Neuronal stem cell (in vitro differentiated cells): ENCODE results near the gene KPNA5.

Experiments
- DNase-seq: peaks from one replicate; pipeline ENCODE4 v3.0.0-alpha.2; 2013; ENCODE audit warnings: low spot score
- H2AFZ ChIP-seq: one replicate; pipeline ENCODE4 v1.6.1; 2013; ENCODE audit warnings: mild to moderate bottlenecking, low read length, inconsistent platforms
- H2AK5ac ChIP-seq: 2 replicates; pipeline ENCODE4 v1.6.1; 2013; ENCODE audit warnings: low read depth, mild to moderate bottlenecking, inconsistent platforms, low read length, moderate library complexity, mixed read lengths
- H2BK120ac ChIP-seq: 2 replicates; pipeline ENCODE4 v1.6.1; 2013; ENCODE audit warnings: low read depth, mild to moderate bottlenecking, inconsistent platforms, low read length, moderate library complexity, mixed read lengths
- H2BK12ac ChIP-seq: one replicate; pipeline ENCODE4 v1.6.1; 2013; ENCODE audit warnings: low read length, inconsistent platforms
- H2BK15ac ChIP-seq: 2 replicates; pipeline ENCODE4 v1.6.1; 2013; ENCODE audit warnings: mild to moderate bottlenecking, low read length, inconsistent platforms, mixed read lengths
- H2BK5ac ChIP-seq: one replicate; pipeline ENCODE4 v1.6.1; 2013; ENCODE audit warnings: inconsistent platforms, mild to moderate bottlenecking, low read length, moderate library complexity
- H3K14ac ChIP-seq: one replicate; pipeline ENCODE4 v1.6.1; 2013; ENCODE audit warnings: low read length, inconsistent platforms
- H3K18ac ChIP-seq: 2 replicates; pipeline ENCODE4 v1.6.1; 2013; ENCODE audit warnings: low read length, inconsistent platforms
- H3K23ac ChIP-seq: 2 replicates; pipeline ENCODE4 v1.6.1; 2013; ENCODE audit warnings: low read depth, mild to moderate bottlenecking, mixed read lengths, low read length, inconsistent platforms; ENCODE audit not compliant: poor library complexity
- H3K27ac ChIP-seq: replicated peaks from 3 replicates; pipeline ENCODE4 v1.5.1; 2013; ENCODE audit warnings: low read length, inconsistent platforms
- H3K27me3 ChIP-seq, 3 experiments: 2 replicates each; pipeline ENCODE4 v1.6.1; 2013; ENCODE audit warnings: low read length in 3 of 3, mild to moderate bottlenecking in 2 of 3, inconsistent platforms in 1 of 3, low read depth in 1 of 3, mixed read lengths in 1 of 3, moderate library complexity in 1 of 3; ENCODE audit not compliant: control insufficient read depth in 3 of 3, insufficient read depth in 3 of 3
- H3K36me3 ChIP-seq, 2 donors: replicated peaks in 1 of 2; 2 replicates each; pipeline ENCODE4 v1.6.1; 2013; ENCODE audit warnings: low read length in 2 of 2; ENCODE audit not compliant: control insufficient read depth in 2 of 2, insufficient read depth in 2 of 2
- H3K4ac ChIP-seq: 2 replicates; pipeline ENCODE4 v1.6.1; 2013; ENCODE audit warnings: inconsistent platforms, mild to moderate bottlenecking, low read length, moderate library complexity
- H3K4me1 ChIP-seq, 2 donors: 1 replicate in 1 of 2; 2 replicates in 1 of 2; pipeline ENCODE4 v1.6.1; 2013; ENCODE audit warnings: low read length in 2 of 2, low read depth in 1 of 2; ENCODE audit not compliant: control insufficient read depth in 2 of 2, insufficient read depth in 1 of 2
- H3K4me2 ChIP-seq: one replicate; pipeline ENCODE4 v1.6.1; 2013; ENCODE audit warnings: mild to moderate bottlenecking, low read length, inconsistent platforms; ENCODE audit not compliant: insufficient read depth, poor library complexity, severe bottlenecking
- H3K4me3 ChIP-seq, 2 donors: 2 replicates each; pipeline ENCODE4 v1.5.1; 2013; ENCODE audit warnings: low read length in 2 of 2, mild to moderate bottlenecking in 2 of 2, inconsistent platforms in 1 of 2, moderate library complexity in 1 of 2
- H3K79me1 ChIP-seq: one replicate; pipeline ENCODE4 v1.6.1; 2013; ENCODE audit warnings: low read depth, mild to moderate bottlenecking, inconsistent platforms, low read length, moderate library complexity
- H3K9ac ChIP-seq: one replicate; pipeline ENCODE4 v1.6.1; 2013; ENCODE audit warnings: mild to moderate bottlenecking, low read depth, low read length, inconsistent platforms; ENCODE audit not compliant: poor library complexity
- H3K9me3 ChIP-seq, 2 donors: replicated peaks in 1 of 2; 2 replicates each; pipeline versions ENCODE3 to v1.6.1; 2013; ENCODE audit warnings: low read length in 2 of 2, mild to moderate bottlenecking in 2 of 2, inconsistent platforms in 1 of 2, low read depth in 1 of 2, mixed read lengths in 1 of 2, moderate library complexity in 1 of 2; ENCODE audit not compliant: control insufficient read depth in 2 of 2, insufficient read depth in 1 of 2
- H4K8ac ChIP-seq: one replicate; pipeline ENCODE4 v1.6.1; 2013; ENCODE audit warnings: low read depth, mild to moderate bottlenecking, inconsistent platforms, low read length, moderate library complexity
- H4K91ac ChIP-seq: one replicate; pipeline ENCODE4 v1.6.1; 2013; ENCODE audit warnings: low read length, low read depth, mild to moderate bottlenecking, inconsistent platforms; ENCODE audit not compliant: poor library complexity
- WGBS, 2 donors: extraction: QIAGEN DNeasy Blood & Tissue Kit; methylation state at CpG; one replicate each; pipeline ENCODE4 v1.1.7; 2013; ENCODE audit warnings: missing lambda C conversion rate in 2 of 2, mixed read lengths in 1 of 2; ENCODE audit not compliant: insufficient read length in 2 of 2, insufficient replicate concordance in 1 of 2; ENCODE audit errors: extremely low coverage in 2 of 2; 5-methylcytosine and 5-hydroxymethylcytosine counted together

KPNA5 gene

GRCh38 chr6:116649129-116649528 is 31.9 kb upstream of the KPNA5 start:
- WGBS, 2 donors: 100% methylated on average over 2 of the region's 3 CpGs; no CpG with 5 or more reads in 1 of the 2 donors
- Histone ChIP-seq H3K4me1 (no peaks in the 10 kb centered on the region), H3K23ac (no peak overlapping the region), H2BK5ac (no peak overlapping the region), H3K4me3 (no peak overlapping the region), H3K18ac (no peak overlapping the region), H3K14ac (no peak overlapping the region), H4K8ac (no peak overlapping the region), H3K36me3 (peaks cover 0 to 56% of the 10 kb centered on the region in 2 donors), H2BK15ac (no peak overlapping the region), H3K27me3 (no peaks in the 10 kb centered on the region), H3K79me1 (no peaks in the 10 kb centered on the region), H2BK12ac (no peak overlapping the region), H3K4me2 (no peak overlapping the region), H4K91ac (no peak overlapping the region), H3K4ac (no peak overlapping the region), H3K9ac (no peak overlapping the region), H2AK5ac (no peak overlapping the region), H3K27ac (no peak overlapping the region), H2BK120ac (no peak overlapping the region), H2AFZ (no peak overlapping the region), H3K9me3 (no peaks in the 10 kb centered on the region)
- DNase-seq: no peak

DNA sequence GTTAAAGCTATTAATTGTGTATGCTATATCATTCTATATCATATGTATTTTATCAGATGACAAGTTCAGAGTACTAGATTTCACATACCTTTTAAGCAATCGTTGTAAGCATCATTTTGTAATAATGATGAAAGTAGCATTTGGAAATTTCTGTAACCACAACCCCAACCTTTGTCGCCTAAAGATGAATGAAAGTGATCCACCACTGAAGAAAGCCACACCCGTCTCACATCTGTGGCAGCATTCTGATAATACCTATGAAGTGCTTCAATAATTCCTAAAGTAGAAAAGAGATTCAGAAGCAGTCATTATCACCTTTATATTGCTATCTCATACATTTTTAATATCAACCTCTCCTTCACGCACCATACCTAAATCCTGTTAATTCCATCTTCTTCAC is 29.1 kb upstream of the KPNA5 start:
- Histone ChIP-seq H3K9ac (no peak overlapping the region), H3K18ac (no peak overlapping the region), H4K91ac (no peak overlapping the region), H3K4me1 (no peaks in the 10 kb centered on the region), H4K8ac (no peak overlapping the region), H3K27me3 (no peaks in the 10 kb centered on the region), H3K14ac (no peak overlapping the region), H3K27ac (no peak overlapping the region), H3K9me3 (no peaks in the 10 kb centered on the region), H3K4ac (no peak overlapping the region), H3K4me3 (no peak overlapping the region), H2AFZ (no peak overlapping the region), H2AK5ac (no peak overlapping the region), H3K4me2 (no peak overlapping the region), H2BK5ac (no peak overlapping the region), H3K23ac (no peak overlapping the region), H2BK15ac (no peak overlapping the region), H2BK12ac (no peak overlapping the region), H2BK120ac (no peak overlapping the region), H3K79me1 (no peaks in the 10 kb centered on the region), H3K36me3 (peaks cover 0 to 61% of the 10 kb centered on the region in 2 donors)
- DNase-seq: no peak
- 94 to 100% methylated on average over 1 of the region's 4 CpGs for WGBS, 2 donors

- H2BK5ac ChIP-seq: no peak overlapping the region
- no peaks in the 10 kb centered on the region for H3K27me3 ChIP-seq
- no peaks in the 10 kb centered on the region for H3K79me1 ChIP-seq
- H3K4me1 ChIP-seq: no peaks in the 10 kb centered on the region
- no peak overlapping the region for H2BK12ac ChIP-seq
- H2AFZ ChIP-seq: no peak overlapping the region
- H4K8ac ChIP-seq: no peak overlapping the region
- no peak for DNase-seq
- no peak overlapping the region for H3K9ac ChIP-seq
- no peak overlapping the region for H3K4me2 ChIP-seq
- H3K4ac ChIP-seq: no peak overlapping the region
- H2BK120ac ChIP-seq: no peak overlapping the region
- H2AK5ac ChIP-seq: no peak overlapping the region
- no peak overlapping the region for H3K14ac ChIP-seq
- H3K36me3 ChIP-seq: peaks cover 1 to 31% of the 10 kb centered on the region in 2 donors
- no peak overlapping the region for H3K18ac ChIP-seq
- H3K4me3 ChIP-seq: no peak overlapping the region
- H2BK15ac ChIP-seq: no peak overlapping the region
- H3K23ac ChIP-seq: no peak overlapping the region
- no peak overlapping the region for H4K91ac ChIP-seq
- H3K9me3 ChIP-seq: no peaks in the 10 kb centered on the region
- H3K27ac ChIP-seq: no peak overlapping the region
Observed at GRCh38 chr6:116661594-116661993, 19.4 kb upstream of the KPNA5 start.

- Histone ChIP-seq H3K14ac (no peak overlapping the region), H3K4ac (no peak overlapping the region), H3K4me1 (peaks cover 0 to 2% of the 10 kb centered on the region in 2 donors), H2BK12ac (no peak overlapping the region), H3K27me3 (no peaks in the 10 kb centered on the region), H2AK5ac (no peak overlapping the region), H3K4me2 (no peak overlapping the region), H2BK120ac (no peak overlapping the region), H3K9ac (no peak overlapping the region), H3K18ac (no peak overlapping the region), H3K9me3 (no peaks in the 10 kb centered on the region), H3K79me1 (no peaks in the 10 kb centered on the region), H2BK5ac (no peak overlapping the region), H3K4me3 (no peak overlapping the region), H2AFZ (no peak overlapping the region), H3K23ac (no peak overlapping the region), H3K27ac (no peak overlapping the region), H4K8ac (no peak overlapping the region), H3K36me3 (peaks cover 1 to 25% of the 10 kb centered on the region in 2 donors), H2BK15ac (no peak overlapping the region), H4K91ac (no peak overlapping the region)
- DNase-seq: no peak
- no CpG with 5 or more reads among the region's 1 CpG for WGBS, 2 donors
Observed at GRCh38 chr6:116662202-116662601, 18.8 kb upstream of the KPNA5 start.
